ENCODE measurements around the gene CEACAM6. TPM values are rescaled to one million over a fixed set of nuclear protein-coding genes. Genes with fewer than 3 reads are reported as not detected.
"Not testable (repeated sequence)": the region's sequence is repeated elsewhere in the genome, so short reads cannot be mapped to it uniquely, and the experiment has no call there.

CEACAM6 gene
- polyA plus RNA-seq, 3 donors from 2014 or later, result not detected

- no peak overlapping the region for H3K27ac Mint-ChIP-seq
- H3K36me3 Mint-ChIP-seq, result no peaks in the 10 kb centered on the region
- no peak for DNase-seq
- H3K4me3 Mint-ChIP-seq, result no peak overlapping the region
- no peaks in the 10 kb centered on the region for H3K9me3 Mint-ChIP-seq
- no peaks in the 10 kb centered on the region for H3K4me1 Mint-ChIP-seq
- H3K27me3 Mint-ChIP-seq (ENCODE audit: low read depth in 3 of 3), result peaks cover 1 to 17% (median 4%) of the 10 kb centered on the region in 3 donors
These were observed 20.7 kb upstream of the CEACAM6 start for GRCh38 chr19:41734585-41734984.

DNA sequence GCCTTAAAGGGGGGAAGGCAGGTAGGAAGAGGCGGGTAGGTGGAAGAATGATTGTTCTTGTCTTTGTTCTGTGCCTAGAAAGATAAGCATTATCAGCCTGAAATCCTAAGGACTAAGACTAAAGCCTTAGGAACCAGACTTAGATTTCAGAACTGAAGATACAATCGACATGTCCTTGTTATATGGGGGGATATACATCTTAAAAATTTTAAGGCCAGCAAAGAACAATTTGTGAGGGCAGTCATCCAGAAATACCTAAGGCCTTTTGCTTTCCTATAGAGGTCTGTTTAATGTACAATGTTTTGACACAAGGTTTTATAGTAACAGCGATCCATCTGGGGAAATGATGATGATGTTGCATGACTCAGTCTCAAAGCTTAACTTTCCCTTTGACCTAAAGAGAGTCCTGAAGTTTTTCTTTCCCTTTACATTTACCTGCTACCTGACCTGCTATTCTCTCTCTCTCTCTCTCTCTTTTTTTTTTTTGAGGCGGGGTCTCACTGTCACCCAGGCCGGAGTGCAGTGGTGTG lies 20.2 kb upstream of the CEACAM6 start:
- H3K4me1 Mint-ChIP-seq, result no peaks in the 10 kb centered on the region
- no peak overlapping the region for H3K4me3 Mint-ChIP-seq
- peaks cover 1 to 17% (median 4%) of the 10 kb centered on the region in 3 donors for H3K27me3 Mint-ChIP-seq (ENCODE audit: low read depth in 3 of 3)

GRCh38 chr19:41739361-41739760 lies 16.0 kb upstream of the CEACAM6 start:
- Mint-ChIP-seq H3K27me3 (ENCODE audit: low read depth in 3 of 3) (peaks cover 0 to 17% (median 3%) of the 10 kb centered on the region in 3 donors), H3K4me1 (no peaks in the 10 kb centered on the region), H3K36me3 (no peaks in the 10 kb centered on the region), H3K9me3 (no peaks in the 10 kb centered on the region), H3K27ac (no peak overlapping the region), H3K4me3 (no peak overlapping the region)
- no peak for DNase-seq

More for the DNA sequence above, 20.2 kb upstream of the CEACAM6 start:
- no peaks in the 10 kb centered on the region for H3K9me3 Mint-ChIP-seq
- H3K36me3 Mint-ChIP-seq, result no peaks in the 10 kb centered on the region
- no peak overlapping the region for H3K27ac Mint-ChIP-seq
- DNase-seq, result no peak

GRCh38 chr19:41740415-41741243 lies 14.7 kb upstream of the CEACAM6 start:
- DNase-seq, result no peak
- Mint-ChIP-seq H3K4me3 (no peak overlapping the region), H3K4me1 (no peaks in the 10 kb centered on the region), H3K27me3 (ENCODE audit: low read depth in 3 of 3) (peaks cover 0 to 16% (median 4%) of the 10 kb centered on the region in 3 donors), H3K27ac (no peak overlapping the region), H3K9me3 (no peaks in the 10 kb centered on the region), H3K36me3 (no peaks in the 10 kb centered on the region)

DNA sequence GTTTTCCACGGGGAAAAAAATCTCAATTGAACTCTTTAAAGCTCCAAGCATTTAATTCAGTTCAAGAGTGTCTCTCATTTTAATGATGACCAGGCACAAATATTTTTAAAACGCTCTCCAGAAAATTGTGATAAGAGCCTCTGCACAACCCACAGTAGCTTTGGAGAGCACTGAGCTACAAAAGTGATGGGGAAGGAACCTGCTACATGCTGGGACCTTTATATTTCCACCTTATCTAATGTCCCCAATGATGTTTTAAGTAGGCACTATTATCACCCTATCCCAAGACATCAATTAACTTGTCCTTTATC lies 14.1 kb upstream of the CEACAM6 start:
- no peak for DNase-seq
- Mint-ChIP-seq H3K27me3 (ENCODE audit: low read depth in 3 of 3) (peaks cover 0 to 22% (median 2%) of the 10 kb centered on the region in 3 donors), H3K27ac (no peak overlapping the region), H3K4me3 (no peak overlapping the region), H3K4me1 (no peaks in the 10 kb centered on the region), H3K36me3 (no peaks in the 10 kb centered on the region), H3K9me3 (no peaks in the 10 kb centered on the region)

DNA sequence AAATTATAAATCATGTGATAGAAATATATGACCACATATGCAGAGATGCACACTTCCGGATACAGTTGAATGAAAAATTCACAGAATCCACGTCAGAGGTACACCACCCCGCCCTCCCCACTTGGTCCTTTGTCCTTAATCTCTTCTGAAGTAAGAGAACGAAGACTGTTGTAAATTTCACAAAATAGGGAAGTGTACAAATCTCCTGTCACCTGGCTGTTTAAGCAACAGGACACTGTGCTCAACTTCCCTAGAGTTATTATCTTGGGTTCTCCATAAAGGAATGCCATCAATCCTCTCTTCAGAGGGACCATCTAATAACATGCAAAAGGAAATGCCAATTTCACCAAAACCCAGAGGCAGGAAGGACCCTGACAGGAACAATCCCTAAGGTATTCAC lies 10.5 kb upstream of the CEACAM6 start:
- Mint-ChIP-seq H3K4me3 (no peak overlapping the region), H3K9me3 (no peaks in the 10 kb centered on the region), H3K27ac (no peak overlapping the region), H3K36me3 (no peaks in the 10 kb centered on the region), H3K4me1 (no peaks in the 10 kb centered on the region), H3K27me3 (ENCODE audit: low read depth in 3 of 3) (peaks cover 2 to 25% (median 7%) of the 10 kb centered on the region in 3 donors)
- DNase-seq, result no peak

- no peak overlapping the region for H3K4me3 Mint-ChIP-seq
- H3K27me3 Mint-ChIP-seq (ENCODE audit: low read depth in 3 of 3), result peaks cover 2 to 28% (median 9%) of the 10 kb centered on the region in 3 donors
- DNase-seq, result no peak
- no peaks in the 10 kb centered on the region for H3K4me1 Mint-ChIP-seq
- no peaks in the 10 kb centered on the region for H3K9me3 Mint-ChIP-seq
- no peak overlapping the region for H3K27ac Mint-ChIP-seq
- H3K36me3 Mint-ChIP-seq, result no peaks in the 10 kb centered on the region
These were observed 9.6 kb upstream of the CEACAM6 start for GRCh38 chr19:41745756-41746155.

GRCh38 chr19:41746593-41747227 lies 8.6 kb upstream of the CEACAM6 start:
- Mint-ChIP-seq H3K36me3 (no peaks in the 10 kb centered on the region), H3K27me3 (ENCODE audit: low read depth in 3 of 3) (peaks cover 2 to 28% (median 9%) of the 10 kb centered on the region in 3 donors), H3K9me3 (no peaks in the 10 kb centered on the region), H3K4me3 (no peak overlapping the region), H3K27ac (no peak overlapping the region), H3K4me1 (no peaks in the 10 kb centered on the region)
- peak; percentile 7 to 16 (median 11) for DNase-seq

DNA sequence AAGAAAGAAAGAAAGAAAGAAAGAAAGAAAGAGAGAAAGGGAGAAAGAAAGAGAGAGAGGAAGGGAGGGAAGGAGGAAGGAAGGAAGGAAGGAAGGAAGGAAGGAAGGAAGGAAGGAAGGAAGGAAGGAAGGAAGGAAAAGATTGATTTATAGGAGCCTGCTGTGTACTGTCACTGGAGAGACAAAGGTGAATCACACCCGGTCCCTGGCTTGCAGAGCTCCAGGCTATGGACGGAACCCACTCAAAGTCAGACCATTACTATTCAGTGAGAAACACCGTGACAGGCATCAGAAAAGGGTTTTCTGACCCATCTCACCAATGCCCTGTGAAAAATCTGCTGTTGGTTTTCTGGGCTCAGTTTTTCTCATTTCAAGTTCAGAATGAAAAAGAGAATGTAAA lies 7.3 kb upstream of the CEACAM6 start:
- H3K27ac Mint-ChIP-seq, result no peak overlapping the region
- peaks cover 2 to 28% (median 9%) of the 10 kb centered on the region in 3 donors for H3K27me3 Mint-ChIP-seq (ENCODE audit: low read depth in 3 of 3)
- no peaks in the 10 kb centered on the region for H3K36me3 Mint-ChIP-seq
- DNase-seq, result no peak
- no peaks in the 10 kb centered on the region for H3K9me3 Mint-ChIP-seq
- no peaks in the 10 kb centered on the region for H3K4me1 Mint-ChIP-seq
- H3K4me3 Mint-ChIP-seq, result no peak overlapping the region

- H3K4me1 Mint-ChIP-seq, DNase-seq, H3K9me3 Mint-ChIP-seq, H3K27ac Mint-ChIP-seq, H3K36me3 Mint-ChIP-seq, H3K4me3 Mint-ChIP-seq: not testable (repeated sequence)
- H3K27me3 Mint-ChIP-seq (ENCODE audit: low read depth in 3 of 3), result peaks cover 4 to 23% (median 7%) of the 10 kb centered on the region in 3 donors
These were observed 4.8 kb upstream of the CEACAM6 start for GRCh38 chr19:41750248-41751134.

- Mint-ChIP-seq H3K27me3 (ENCODE audit: low read depth in 3 of 3) (peaks cover 4 to 11% (median 6%) of the 10 kb centered on the region in 3 donors), H3K4me1 (peaks cover 1 to 5% of the 10 kb centered on the region in 2 donors), H3K36me3 (no peaks in the 10 kb centered on the region), H3K4me3 (no peak overlapping the region), H3K27ac (no peak overlapping the region), H3K9me3 (no peaks in the 10 kb centered on the region)
- DNase-seq, result peak; percentile 35 to 51 (median 36)
These were observed 2.2 kb upstream of the CEACAM6 start for GRCh38 chr19:41753159-41753558.

GRCh38 chr19:41753936-41754529 lies 1.3 kb upstream of the CEACAM6 start:
- H3K27ac Mint-ChIP-seq, result no peak overlapping the region

DNA sequence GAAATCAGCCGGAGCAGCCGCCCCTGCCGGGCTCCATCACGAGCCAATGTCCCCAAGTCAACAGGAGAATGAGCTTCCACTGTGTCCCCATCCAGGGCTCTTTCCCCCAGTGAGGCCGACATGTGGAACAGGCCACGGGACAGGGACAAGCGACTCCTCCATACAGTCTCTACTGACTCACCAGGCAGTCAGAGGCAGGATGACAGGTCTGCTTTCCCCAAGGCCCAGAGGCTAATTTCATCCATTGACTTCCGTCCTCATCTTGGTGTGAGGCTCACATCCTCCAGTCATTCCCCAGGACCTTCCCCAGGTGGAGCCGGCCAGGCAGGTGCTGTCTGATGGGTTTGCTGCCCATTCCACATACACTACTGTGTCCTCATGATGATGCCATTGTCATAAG lies 3.5 kb downstream of the CEACAM6 start:
- H3K9me3 Mint-ChIP-seq, result no peaks in the 10 kb centered on the region
- H3K27ac Mint-ChIP-seq, result no peak overlapping the region
- no peak overlapping the region for H3K4me3 Mint-ChIP-seq
- DNase-seq, result no peak
- peaks cover 2 to 11% (median 8%) of the 10 kb centered on the region in 3 donors for H3K27me3 Mint-ChIP-seq (ENCODE audit: low read depth in 3 of 3)
- H3K4me1 Mint-ChIP-seq, result peaks cover under 1 to 2% of the 10 kb centered on the region in 2 donors
- H3K36me3 Mint-ChIP-seq, result no peaks in the 10 kb centered on the region

More at GRCh38 chr19:41753936-41754529, 1.3 kb upstream of the CEACAM6 start:
- Mint-ChIP-seq H3K27me3 (ENCODE audit: low read depth in 3 of 3) (peaks cover 2 to 3% (median 3%) of the 10 kb centered on the region in 3 donors), H3K9me3 (no peaks in the 10 kb centered on the region), H3K36me3 (no peaks in the 10 kb centered on the region), H3K4me3 (no peak overlapping the region), H3K4me1 (peaks cover 1 to 5% of the 10 kb centered on the region in 2 donors)
- peak; percentile 32 to 49 (median 48) for DNase-seq

Data from immature natural killer cell (primary cell).